ENCODE measurements around the gene ANKRD16.
"Not testable (repeated sequence)": the region's sequence is repeated elsewhere in the genome, so short reads cannot be mapped to it uniquely, and the experiment has no call there.

The ANKRD16 gene

DNA sequence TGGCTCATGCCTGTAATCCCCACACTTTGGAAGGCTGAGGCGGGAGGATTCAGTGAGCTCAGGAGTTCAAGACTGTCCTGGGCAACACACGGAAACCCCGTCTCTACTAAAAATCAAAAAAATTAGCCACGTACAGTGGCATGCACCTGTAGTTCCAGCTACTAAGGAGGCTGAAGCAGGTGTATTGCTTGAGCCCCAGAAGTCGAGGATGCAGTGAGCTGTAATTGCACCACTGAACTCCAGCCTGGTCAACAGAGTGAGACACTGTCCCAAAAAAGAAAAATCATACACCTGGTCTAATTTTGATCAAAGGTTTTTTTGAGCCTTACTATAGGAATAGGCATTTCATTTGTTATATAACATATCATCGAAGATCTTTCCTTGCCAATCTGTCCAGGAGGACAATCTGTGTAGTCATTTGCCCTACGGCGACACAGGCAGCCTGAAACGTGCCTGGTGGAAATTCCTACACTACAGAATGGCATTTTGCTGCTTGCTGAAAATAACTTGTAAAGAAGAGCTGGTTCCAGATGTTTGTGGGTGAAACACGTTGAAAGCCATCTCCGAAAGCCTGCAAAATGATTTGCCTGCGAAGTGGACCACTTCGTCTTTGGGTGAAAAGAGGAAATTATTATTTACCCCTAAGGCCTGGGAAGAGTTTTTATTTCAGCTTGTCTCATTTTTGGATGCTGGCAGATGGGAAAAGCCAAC lies 45.2 kb downstream of the ANKRD16 start:
- no peak for DNase-seq (ENCODE audit: low spot score)
- TF ChIP-seq, protein P1, sequence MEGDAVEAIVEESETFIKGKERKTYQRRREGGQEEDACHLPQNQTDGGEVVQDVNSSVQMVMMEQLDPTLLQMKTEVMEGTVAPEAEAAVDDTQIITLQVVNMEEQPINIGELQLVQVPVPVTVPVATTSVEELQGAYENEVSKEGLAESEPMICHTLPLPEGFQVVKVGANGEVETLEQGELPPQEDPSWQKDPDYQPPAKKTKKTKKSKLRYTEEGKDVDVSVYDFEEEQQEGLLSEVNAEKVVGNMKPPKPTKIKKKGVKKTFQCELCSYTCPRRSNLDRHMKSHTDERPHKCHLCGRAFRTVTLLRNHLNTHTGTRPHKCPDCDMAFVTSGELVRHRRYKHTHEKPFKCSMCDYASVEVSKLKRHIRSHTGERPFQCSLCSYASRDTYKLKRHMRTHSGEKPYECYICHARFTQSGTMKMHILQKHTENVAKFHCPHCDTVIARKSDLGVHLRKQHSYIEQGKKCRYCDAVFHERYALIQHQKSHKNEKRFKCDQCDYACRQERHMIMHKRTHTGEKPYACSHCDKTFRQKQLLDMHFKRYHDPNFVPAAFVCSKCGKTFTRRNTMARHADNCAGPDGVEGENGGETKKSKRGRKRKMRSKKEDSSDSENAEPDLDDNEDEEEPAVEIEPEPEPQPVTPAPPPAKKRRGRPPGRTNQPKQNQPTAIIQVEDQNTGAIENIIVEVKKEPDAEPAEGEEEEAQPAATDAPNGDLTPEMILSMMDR (IDR thresholded peaks at IDR 0.05) = no peak
- Histone ChIP-seq H3K4me3 (no peak overlapping the region), H3K27ac (no peak overlapping the region)

DNA sequence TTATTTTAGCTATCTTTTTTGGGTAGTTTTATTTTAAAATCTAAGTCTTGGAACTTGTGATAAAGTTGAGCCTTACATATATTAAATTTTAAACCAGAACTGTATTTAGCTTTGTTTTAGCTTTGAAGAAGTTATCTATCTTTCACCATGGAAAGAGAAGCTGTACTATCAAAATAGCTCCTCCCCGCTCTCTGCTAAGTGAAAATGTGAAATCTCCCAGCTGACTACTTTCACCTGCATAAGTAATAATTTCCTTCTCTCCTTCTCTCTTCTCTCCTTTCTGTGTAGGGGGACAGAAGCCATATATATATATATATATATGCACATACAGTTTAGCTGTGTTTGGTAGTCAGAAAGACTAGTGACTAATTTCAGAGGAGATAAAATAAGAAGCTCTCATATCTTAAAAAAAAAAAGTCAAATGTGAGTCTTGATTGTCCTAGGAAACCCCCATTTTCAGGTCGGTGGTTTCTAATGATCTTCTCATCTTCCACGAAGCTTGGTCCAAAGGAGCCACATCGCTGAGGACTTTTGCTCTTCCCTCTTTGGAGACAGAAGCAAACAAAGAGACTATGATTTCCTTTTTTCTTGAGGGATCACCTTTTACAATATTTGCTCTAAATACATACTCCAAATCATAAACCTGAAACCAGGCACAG lies 45.9 kb downstream of the ANKRD16 start:
- Histone ChIP-seq H3K27ac (no peak overlapping the region), H3K4me3 (no peak overlapping the region)
- no peak for DNase-seq (ENCODE audit: low spot score)
- TF ChIP-seq, protein P1 (IDR thresholded peaks at IDR 0.05) = no peak

DNA sequence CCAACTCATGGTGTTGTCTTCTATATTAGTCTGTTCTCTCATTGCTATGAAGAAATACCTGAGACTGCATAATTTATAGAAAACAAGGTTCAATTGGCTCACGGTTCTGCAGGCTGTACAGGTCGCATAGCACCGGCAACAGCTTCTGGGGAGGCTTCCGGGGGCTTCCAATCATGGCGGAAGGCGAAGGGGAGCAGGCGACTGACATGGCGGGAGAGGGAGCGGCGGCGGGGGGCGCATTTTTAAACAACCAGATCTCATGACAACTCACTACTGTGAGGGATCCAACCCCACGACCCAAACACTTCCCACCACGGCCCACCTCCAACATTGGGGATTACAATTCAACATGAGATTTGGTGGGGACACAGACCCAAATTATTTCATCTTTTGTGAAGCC lies 47.7 kb downstream of the ANKRD16 start:
- TF ChIP-seq, protein P1 (IDR thresholded peaks at IDR 0.05) = no peak
- Histone ChIP-seq H3K27ac (no peak overlapping the region), H3K4me3 (no peak overlapping the region)
- DNase-seq (ENCODE audit: low spot score) = no peak

DNA sequence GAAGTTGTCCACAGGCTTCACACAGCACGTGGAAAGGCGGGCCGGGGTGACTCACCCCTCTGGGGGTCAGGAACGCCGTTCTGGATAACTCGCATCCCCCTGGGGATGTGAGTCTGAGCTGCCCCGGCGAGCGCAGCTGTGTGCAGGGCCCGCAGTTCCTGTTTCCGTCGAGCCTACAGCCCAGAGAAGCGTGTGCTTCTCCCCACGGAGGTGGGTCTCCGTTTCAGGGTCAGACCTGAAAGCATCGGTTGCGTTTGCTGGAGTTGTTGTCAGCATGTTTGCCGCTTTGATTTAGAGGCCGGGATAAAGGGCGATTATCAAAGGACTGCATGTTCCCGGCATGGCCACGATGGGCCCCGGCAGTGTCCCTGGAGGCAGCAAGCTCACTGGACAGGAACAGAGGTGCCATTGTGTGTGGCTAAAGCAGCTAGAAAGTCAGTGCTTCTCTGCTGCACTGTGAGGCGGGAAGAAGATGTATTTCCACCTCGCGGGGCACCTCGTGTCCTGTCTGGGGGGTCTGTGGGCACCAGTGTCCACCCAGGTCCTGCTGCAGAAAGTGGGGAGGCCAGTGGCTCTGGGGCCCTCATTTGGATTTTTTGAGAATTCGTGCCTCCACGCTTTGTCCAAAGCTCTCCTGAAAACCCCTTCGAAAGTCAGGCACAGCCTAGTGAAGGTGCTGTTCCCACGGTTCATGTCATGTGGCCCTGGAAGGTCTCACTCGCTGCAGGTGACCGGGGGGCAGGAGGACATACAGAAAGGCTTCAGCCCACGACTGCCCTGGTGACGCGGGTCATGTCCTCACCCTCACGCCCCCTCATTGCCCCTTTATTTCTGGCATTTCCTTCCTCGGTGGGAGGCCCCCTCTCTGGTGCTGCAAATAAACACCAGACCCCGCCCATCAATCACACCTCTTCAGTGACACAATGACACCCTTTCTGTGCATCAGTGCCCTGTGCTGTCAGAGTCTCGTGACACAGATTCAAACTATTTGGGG lies 49.1 kb downstream of the ANKRD16 start:
- no peak overlapping the region for H3K27ac ChIP-seq
- TF ChIP-seq, protein P1 (IDR thresholded peaks at IDR 0.05) = no peak
- no peak overlapping the region for H3K4me3 ChIP-seq
- no peak for DNase-seq (ENCODE audit: low spot score)

DNA sequence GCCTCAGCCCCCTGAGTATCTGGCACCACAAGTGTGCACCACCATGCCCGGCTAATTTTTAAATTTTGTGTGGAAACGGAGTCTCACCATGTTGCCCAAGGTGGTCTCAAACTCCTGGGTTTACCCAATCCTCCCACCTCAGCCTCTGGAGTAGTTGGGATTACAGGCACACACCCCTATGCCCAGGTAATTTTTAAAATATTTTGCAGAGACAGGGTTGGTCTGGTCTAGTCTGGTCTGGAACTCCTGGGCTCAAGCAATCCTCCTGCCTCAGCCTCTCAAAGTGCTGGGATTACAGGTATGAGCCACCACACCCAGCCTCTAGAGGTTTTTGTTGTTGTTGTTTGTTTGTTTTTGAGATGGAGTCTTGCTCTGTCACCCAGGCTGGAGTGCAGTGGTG lies 53.5 kb downstream of the ANKRD16 start:
- not testable (repeated sequence) for H3K27ac ChIP-seq; H3K4me3 ChIP-seq; DNase-seq (ENCODE audit: low spot score)

DNA sequence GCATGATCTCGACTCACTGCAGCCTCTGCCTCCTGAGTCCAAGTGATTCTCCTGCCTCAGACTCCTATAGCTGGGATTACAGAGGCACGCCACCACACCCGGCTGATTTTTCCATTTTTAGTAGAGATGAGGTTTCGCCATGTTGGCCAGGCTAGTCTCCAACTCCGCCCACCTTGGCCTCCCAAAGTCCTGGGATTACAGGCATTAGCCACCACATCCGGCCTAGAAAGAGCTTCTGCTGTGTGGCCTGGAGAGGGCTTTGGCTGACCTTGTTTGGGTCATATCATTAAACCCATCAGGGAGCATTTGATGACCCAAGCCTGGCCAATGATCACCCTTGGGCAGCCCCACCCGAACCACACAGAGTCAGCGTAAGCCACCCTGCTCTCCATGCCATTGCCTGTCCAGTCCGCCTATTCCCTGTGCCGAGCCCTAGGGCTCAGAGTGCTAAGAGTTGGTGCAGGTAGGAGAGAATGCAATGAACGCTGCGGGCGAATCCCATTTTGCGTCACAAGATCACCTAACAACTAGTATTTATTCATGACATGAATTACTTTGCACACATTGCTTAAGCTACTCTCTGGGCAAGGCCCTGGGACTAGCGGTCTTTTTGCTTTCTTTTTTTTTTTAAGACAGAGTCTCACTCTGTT lies 54.1 kb downstream of the ANKRD16 start:
- TF ChIP-seq, protein P1 (IDR thresholded peaks at IDR 0.05) = no peak
- no peak overlapping the region for H3K27ac ChIP-seq
- no peak for DNase-seq (ENCODE audit: low spot score)
- no peak overlapping the region for H3K4me3 ChIP-seq

DNA sequence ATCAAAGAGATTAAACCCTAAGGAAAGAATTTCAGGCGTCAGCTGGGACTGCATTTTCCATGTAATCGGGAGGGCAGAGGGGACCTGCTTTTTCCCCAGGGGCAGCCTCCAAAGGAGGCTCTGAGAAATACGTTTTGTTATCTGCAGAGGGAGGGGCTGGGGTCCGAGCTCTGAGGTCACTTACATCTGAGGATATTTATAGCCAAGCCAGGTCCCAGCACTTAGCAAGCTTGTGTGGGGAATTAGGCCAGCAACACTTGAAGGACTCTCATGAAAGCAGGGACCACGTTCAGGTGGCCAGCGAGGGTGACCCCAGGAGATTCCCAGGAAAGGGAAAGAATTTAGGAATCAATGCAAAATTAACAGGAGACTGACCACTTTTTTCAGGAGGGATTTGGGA lies 55.9 kb downstream of the ANKRD16 start:
- Histone ChIP-seq H3K4me3 (no peak overlapping the region), H3K27ac (no peak overlapping the region)
- TF ChIP-seq, protein P1 (IDR thresholded peaks at IDR 0.05) = no peak
- no peak for DNase-seq (ENCODE audit: low spot score)

All from coronary artery (tissue), 2 donors.